Suprapubic skin (tissue), 4 donors: ENCODE data around the gene TECPR2. TPM values are rescaled to one million over a fixed set of nuclear protein-coding genes. Genes with fewer than 3 reads are reported as not detected.

Experiments
- DNase-seq, 2 donors: peaks; one replicate each; pipeline ENCODE4 v3.0.0-alpha.2; 2019; ENCODE audit warnings: low spot score in 2 of 2
- H3K27ac ChIP-seq: fragments of 200-600 bp; sonication (generic); one replicate; pipeline ENCODE4 v1.5.1; 2019
- H3K27me3 ChIP-seq: fragments of 200-600 bp; sonication (generic); one replicate; pipeline ENCODE4 v1.5.1; 2019
- H3K36me3 ChIP-seq: fragments of 200-600 bp; sonication (generic); one replicate; pipeline ENCODE4 v1.5.1; 2019
- H3K4me1 ChIP-seq: fragments of 200-600 bp; sonication (generic); one replicate; pipeline ENCODE4 v1.5.1; 2019
- H3K4me3 ChIP-seq: fragments of 200-600 bp; sonication (generic); one replicate; pipeline ENCODE4 v1.5.1; 2019; ENCODE audit warnings: mild to moderate bottlenecking
- H3K9me3 ChIP-seq: fragments of 200-600 bp; sonication (generic); one replicate; pipeline ENCODE4 v1.5.1; 2019
- CTCF ChIP-seq, 2 donors: fragments of 200-600 bp in 1 of 2; fragments of 450-650 bp in 1 of 2; sonication (generic) in 1 of 2; IDR thresholded peaks; one replicate each; pipeline ENCODE4 v1.5.1; 2016 to 2019; ENCODE audit warnings: antibody characterized with exemption in 2 of 2, mild to moderate bottlenecking in 1 of 2, moderate library complexity in 1 of 2
- EP300 ChIP-seq: sonication (generic); formaldehyde crosslinking; IDR thresholded peaks from one replicate; pipeline ENCODE4 v1.6.1; 2017; ENCODE audit warnings: antibody characterized with exemption
- POLR2A ChIP-seq, 2 donors: fragments of 450-650 bp; IDR thresholded peaks; one replicate each; pipeline ENCODE4 v1.6.1; 2017; ENCODE audit warnings: antibody characterized with exemption in 2 of 2, mild to moderate bottlenecking in 2 of 2, moderate library complexity in 2 of 2
- POLR2AphosphoS5 ChIP-seq, 3 donors: sonication (generic); formaldehyde crosslinking; IDR thresholded peaks; one replicate each; pipeline ENCODE4 v1.6.1; 2017; ENCODE audit warnings: antibody characterized with exemption in 3 of 3
- WGBS: methylation state at CpG from one replicate; pipeline ENCODE4 v1.1.5; 2018; 5-methylcytosine and 5-hydroxymethylcytosine counted together
- total RNA-seq, 4 donors: library from RNA; depleted of rRNA; stranded (reverse); fragments of >200 nt; gene quantifications; one replicate each; pipeline ENCODE4 v1.1.0, GENCODE V29; 2016

TECPR2 gene
- total RNA-seq, 4 donors from 2014 or later = 12.1 to 22.6 (median 16.8) TPM

GRCh38 chr14:102320671-102321455 is 41.9 kb upstream of the TECPR2 start:
- peak overlapping the region; percentile 82 for H3K4me3 ChIP-seq
- H3K36me3 ChIP-seq = peaks cover 3% of the 10 kb centered on the region
- TF ChIP-seq CTCF (IDR thresholded peaks at IDR 0.05) = no peak
- TF ChIP-seq POLR2A (IDR thresholded peaks at IDR 0.05) = no peak
- TF ChIP-seq POLR2AphosphoS5 (IDR thresholded peaks at IDR 0.05) = no peak
- TF ChIP-seq EP300 = no peak
- H3K9me3 ChIP-seq = no peaks in the 10 kb centered on the region
- no peak for DNase-seq
- 74% methylated on average over 12 of the region's 17 CpGs for WGBS
- H3K27ac ChIP-seq = peak overlapping the region; percentile 90
- peaks cover 44% of the 10 kb centered on the region for H3K4me1 ChIP-seq
- H3K27me3 ChIP-seq = no peaks in the 10 kb centered on the region

- H3K36me3 ChIP-seq = peaks cover 11% of the 10 kb centered on the region
- H3K9me3 ChIP-seq = no peaks in the 10 kb centered on the region
- no peak for DNase-seq
- no peaks in the 10 kb centered on the region for H3K27me3 ChIP-seq
- TF ChIP-seq POLR2AphosphoS5 (IDR thresholded peaks at IDR 0.05) (no peak), EP300 (no peak), POLR2A (IDR thresholded peaks at IDR 0.05) (no peak), CTCF (IDR thresholded peaks at IDR 0.05) (no peak)
- H3K4me3 ChIP-seq = no peak overlapping the region
- WGBS = 87% methylated on average over 12 of the region's 12 CpGs
- no peak overlapping the region for H3K27ac ChIP-seq
- peaks cover 36% of the 10 kb centered on the region for H3K4me1 ChIP-seq
Observed at GRCh38 chr14:102321456-102322422, 41.0 kb upstream of the TECPR2 start.

GRCh38 chr14:102323102-102323501 is 39.6 kb upstream of the TECPR2 start:
- Histone ChIP-seq H3K4me1 (peaks cover 27% of the 10 kb centered on the region), H3K27ac (peak overlapping the region; percentile 34), H3K27me3 (no peaks in the 10 kb centered on the region), H3K36me3 (peaks cover 15% of the 10 kb centered on the region), H3K9me3 (no peaks in the 10 kb centered on the region), H3K4me3 (no peak overlapping the region)
- TF ChIP-seq CTCF (IDR thresholded peaks at IDR 0.05) (peak; percentile 26 to 55), POLR2AphosphoS5 (IDR thresholded peaks at IDR 0.05) (no peak)
- DNase-seq = peak; percentile 80 to 86
- WGBS = 26% methylated on average over 8 of the region's 8 CpGs

- 78% methylated on average over 9 of the region's 9 CpGs for WGBS
- TF ChIP-seq POLR2A (IDR thresholded peaks at IDR 0.05) = no peak
- no peak for TF ChIP-seq CTCF (IDR thresholded peaks at IDR 0.05)
- no peak for TF ChIP-seq EP300
- TF ChIP-seq POLR2AphosphoS5 (IDR thresholded peaks at IDR 0.05) = no peak
- no peaks in the 10 kb centered on the region for H3K9me3 ChIP-seq
- no peak overlapping the region for H3K4me3 ChIP-seq
- no peak overlapping the region for H3K27ac ChIP-seq
- peaks cover 15% of the 10 kb centered on the region for H3K36me3 ChIP-seq
- no peaks in the 10 kb centered on the region for H3K27me3 ChIP-seq
- peaks cover 11% of the 10 kb centered on the region for H3K4me1 ChIP-seq
- DNase-seq = no peak
Observed at GRCh38 chr14:102325791-102326345, 36.9 kb upstream of the TECPR2 start.
